ENCODE results near the gene FYCO1.

DNA sequence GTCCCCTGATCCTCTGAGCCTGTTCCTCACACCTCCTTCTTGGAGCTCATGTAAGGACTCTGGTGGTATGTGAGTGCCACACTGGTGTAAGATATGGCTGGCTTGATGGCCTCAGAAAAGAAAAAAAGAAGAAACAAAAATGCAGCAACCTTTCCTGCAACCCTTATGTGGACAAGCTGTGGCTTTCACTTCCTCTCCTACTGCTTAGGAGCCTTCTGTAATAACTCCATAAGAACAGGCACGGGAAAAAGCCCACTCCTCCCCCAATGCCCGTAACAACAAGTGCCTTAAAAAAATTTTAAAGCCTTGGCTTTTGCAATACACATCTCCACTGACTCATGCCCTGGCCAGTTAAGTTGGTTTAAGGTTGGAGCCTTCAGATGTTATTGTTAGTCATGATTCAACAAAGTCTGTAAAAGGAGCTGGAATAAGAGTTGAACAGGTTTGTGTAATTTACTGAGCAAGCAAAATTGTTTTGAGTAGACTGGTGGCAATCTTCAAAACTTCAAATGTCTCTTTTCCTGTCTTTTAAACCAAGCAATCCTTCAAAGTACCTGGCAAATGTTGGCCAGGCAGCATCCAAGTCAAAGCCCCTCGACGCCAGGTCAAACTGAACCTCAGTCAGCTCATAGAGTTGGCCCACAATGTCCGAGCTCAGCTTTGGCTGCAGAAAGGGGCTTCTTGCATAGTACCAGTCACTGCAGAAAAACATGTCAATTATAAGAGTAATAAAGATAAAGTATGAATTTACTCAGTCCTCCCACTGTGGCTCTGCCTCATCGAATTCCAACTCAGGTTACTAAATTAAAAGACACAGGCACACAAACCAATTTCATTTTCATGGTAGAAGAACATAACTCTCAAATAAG lies 22.9 kb downstream of the FYCO1 start:
- TF ChIP-seq, protein P1, sequence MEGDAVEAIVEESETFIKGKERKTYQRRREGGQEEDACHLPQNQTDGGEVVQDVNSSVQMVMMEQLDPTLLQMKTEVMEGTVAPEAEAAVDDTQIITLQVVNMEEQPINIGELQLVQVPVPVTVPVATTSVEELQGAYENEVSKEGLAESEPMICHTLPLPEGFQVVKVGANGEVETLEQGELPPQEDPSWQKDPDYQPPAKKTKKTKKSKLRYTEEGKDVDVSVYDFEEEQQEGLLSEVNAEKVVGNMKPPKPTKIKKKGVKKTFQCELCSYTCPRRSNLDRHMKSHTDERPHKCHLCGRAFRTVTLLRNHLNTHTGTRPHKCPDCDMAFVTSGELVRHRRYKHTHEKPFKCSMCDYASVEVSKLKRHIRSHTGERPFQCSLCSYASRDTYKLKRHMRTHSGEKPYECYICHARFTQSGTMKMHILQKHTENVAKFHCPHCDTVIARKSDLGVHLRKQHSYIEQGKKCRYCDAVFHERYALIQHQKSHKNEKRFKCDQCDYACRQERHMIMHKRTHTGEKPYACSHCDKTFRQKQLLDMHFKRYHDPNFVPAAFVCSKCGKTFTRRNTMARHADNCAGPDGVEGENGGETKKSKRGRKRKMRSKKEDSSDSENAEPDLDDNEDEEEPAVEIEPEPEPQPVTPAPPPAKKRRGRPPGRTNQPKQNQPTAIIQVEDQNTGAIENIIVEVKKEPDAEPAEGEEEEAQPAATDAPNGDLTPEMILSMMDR (IDR thresholded peaks at IDR 0.05; ENCODE audit: insufficient read depth, low read length) = no peak
- TF ChIP-seq POLR2AphosphoS5 (IDR thresholded peaks at IDR 0.05; ENCODE audit: low read depth) = 0 out of 2 replicates have a peak, but pooled peaks have one; percentile 36

Data from HL-60 (cell line).